Lower leg skin (tissue), 4 donors: ENCODE results near the gene CENPB. TPM values are rescaled to one million over a fixed set of nuclear protein-coding genes. Genes with fewer than 3 reads are reported as not detected.
"Not testable (repeated sequence)": the region's sequence is repeated elsewhere in the genome, so short reads cannot be mapped to it uniquely, and the experiment has no call there.

Experiments used
- DNase-seq, 2 donors: peaks; one replicate each; pipeline ENCODE4 v3.0.0-alpha.2; 2019; ENCODE audit warnings: low spot score in 2 of 2
- H3K4me3 ChIP-seq: fragments of 200-600 bp; sonication (generic); 2 replicates; pipeline ENCODE4 v1.5.1; 2017; ENCODE audit warnings: mild to moderate bottlenecking, low read depth; ENCODE audit not compliant: poor library complexity, severe bottlenecking
- POLR2A ChIP-seq, 2 donors: fragments of 450-650 bp; IDR thresholded peaks; one replicate each; pipeline ENCODE4 v1.6.1; 2016 to 2017; ENCODE audit warnings: antibody characterized with exemption in 2 of 2, mild to moderate bottlenecking in 1 of 2, moderate library complexity in 1 of 2
- WGBS, 2 donors: methylation state at CpG; one replicate each; pipeline ENCODE4 v1.1.5; 2018; 5-methylcytosine and 5-hydroxymethylcytosine counted together
- intact Hi-C: fragments of 100-400 bp; cut with DNase I; formaldehyde crosslinking; loops from one replicate; pipeline ENCODE4 v1.15.0; 2023; ENCODE audit warnings: low total_unique reads
- total RNA-seq, 4 donors: library from RNA; depleted of rRNA; stranded (reverse); fragments of >200 nt; gene quantifications; one replicate each; pipeline ENCODE4 v1.1.0, GENCODE V29; 2016
- TF ChIP-seq, protein P1 (sequence below), 3 donors: fragments of 450-650 bp; IDR thresholded peaks; one replicate each; pipeline ENCODE4 v1.5.1; 2016; ENCODE audit warnings: antibody characterized with exemption in 3 of 3, mild to moderate bottlenecking in 3 of 3, moderate library complexity in 2 of 3

Gene CENPB
- 100 to 1,000 TPM in 2 of 4 donors, 10 to 100 TPM in 2; 94.4 to 109 (median 99.8) TPM for total RNA-seq

DNA sequence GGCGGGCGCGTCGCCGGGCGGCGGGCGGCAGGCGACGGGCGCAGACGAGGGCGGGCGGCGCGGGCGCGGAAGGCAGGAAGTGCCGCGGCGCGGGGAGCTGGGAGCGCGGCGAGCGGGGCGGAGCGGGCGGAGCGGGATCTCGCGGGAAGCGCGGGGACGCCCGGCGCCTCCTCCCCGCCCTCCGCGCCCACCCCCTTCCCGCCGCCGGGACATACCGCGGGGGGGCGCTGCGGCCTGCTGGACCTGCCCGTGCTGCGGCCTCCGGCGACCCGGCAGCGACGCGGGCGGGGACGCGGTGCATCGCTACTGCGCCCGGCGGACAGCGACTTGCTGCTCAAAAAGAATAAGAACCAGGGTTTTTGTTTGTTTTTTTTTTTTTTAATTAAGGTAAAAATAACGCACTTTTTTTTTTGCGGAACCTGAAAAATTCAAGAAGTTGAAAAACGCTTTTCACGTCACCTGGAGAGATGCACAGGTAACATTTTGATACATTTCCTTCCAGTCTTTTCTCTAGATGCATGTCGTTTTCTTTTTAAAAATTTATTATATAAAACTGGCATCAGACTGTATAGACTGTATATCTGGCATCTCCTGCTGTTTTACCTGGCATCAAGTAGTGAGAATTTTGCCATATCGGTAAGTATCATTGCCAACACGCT is at the start of gene CENPB:
Gene CENPB, minus strand, starts transcription at position 76 of the 659 bp plus-strand sequence. CDS start 257 bp downstream, outside the sequence.
- 2 to 3% methylated on average over 41 to 43 of the region's 70 CpGs for WGBS, 2 donors
- peak; percentile 82 to 98 for DNase-seq
- intact Hi-C loops: loop anchor here (2.0 kb wide), 1 partner anchor 34 kb away; the partner anchor contains the start of gene AP5S1

DNA sequence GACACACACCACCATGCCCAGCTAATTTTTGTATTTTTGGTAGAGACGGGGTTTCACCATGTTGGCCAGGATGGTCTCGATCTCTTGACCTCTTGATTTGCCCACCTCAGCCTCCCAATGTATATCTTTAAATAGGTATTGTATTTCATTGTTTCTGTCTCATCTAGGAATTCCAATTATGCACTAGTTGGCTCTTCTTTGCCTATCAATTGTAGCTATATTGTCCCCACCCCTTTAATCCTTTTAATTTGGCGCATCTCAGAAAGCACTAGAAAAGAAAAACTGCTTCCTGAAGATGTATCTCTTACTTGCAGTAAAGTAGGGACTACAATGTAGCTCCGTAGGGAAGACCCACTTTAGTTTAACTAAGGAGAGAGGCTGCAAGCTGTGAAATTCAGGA is 49.6 kb upstream of the CENPB start:
- no peak for TF ChIP-seq POLR2A (IDR thresholded peaks at IDR 0.05)
- TF ChIP-seq, protein P1, sequence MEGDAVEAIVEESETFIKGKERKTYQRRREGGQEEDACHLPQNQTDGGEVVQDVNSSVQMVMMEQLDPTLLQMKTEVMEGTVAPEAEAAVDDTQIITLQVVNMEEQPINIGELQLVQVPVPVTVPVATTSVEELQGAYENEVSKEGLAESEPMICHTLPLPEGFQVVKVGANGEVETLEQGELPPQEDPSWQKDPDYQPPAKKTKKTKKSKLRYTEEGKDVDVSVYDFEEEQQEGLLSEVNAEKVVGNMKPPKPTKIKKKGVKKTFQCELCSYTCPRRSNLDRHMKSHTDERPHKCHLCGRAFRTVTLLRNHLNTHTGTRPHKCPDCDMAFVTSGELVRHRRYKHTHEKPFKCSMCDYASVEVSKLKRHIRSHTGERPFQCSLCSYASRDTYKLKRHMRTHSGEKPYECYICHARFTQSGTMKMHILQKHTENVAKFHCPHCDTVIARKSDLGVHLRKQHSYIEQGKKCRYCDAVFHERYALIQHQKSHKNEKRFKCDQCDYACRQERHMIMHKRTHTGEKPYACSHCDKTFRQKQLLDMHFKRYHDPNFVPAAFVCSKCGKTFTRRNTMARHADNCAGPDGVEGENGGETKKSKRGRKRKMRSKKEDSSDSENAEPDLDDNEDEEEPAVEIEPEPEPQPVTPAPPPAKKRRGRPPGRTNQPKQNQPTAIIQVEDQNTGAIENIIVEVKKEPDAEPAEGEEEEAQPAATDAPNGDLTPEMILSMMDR (IDR thresholded peaks at IDR 0.05): no peak
- DNase-seq: no peak
- 97% methylated on average over 4 of the region's 4 CpGs for WGBS, 2 donors
- no peak overlapping the region for H3K4me3 ChIP-seq
- intact Hi-C loops: no loop called here

More for the DNA sequence above, at the start of gene CENPB:
- peak within 1 kb of the TSS; percentile 44 for H3K4me3 ChIP-seq
- no peak for TF ChIP-seq POLR2A (IDR thresholded peaks at IDR 0.05)

GRCh38 chr20:3829891-3830290 is 43.4 kb upstream of the CENPB start:
- DNase-seq, intact Hi-C loops, H3K4me3 ChIP-seq: not testable (repeated sequence)
- 98 to 99% methylated on average over 5 of the region's 5 CpGs for WGBS, 2 donors

DNA sequence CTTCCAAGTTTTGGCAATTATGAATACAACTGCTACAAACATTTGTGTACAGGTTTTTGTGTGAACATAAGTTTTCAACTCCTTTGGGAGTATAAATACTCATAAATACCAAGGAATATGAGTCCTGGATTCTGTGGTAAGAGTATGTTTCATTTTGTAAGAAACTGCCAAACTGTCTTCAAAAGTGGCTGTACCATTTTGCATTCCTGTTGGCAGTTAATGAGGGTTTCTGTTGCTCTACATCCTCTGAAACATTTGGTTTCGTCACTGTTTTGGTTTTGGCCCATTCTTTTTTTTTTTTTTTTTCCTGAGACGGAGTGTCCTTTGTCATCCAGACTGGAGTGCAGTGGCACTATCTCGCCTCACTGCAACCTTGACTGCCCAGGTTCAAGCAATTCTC is 42.3 kb upstream of the CENPB start:
- WGBS, 2 donors: 90 to 91% methylated on average over 3 of the region's 3 CpGs
- TF ChIP-seq POLR2A (IDR thresholded peaks at IDR 0.05): no peak
- TF ChIP-seq, protein P1 (IDR thresholded peaks at IDR 0.05): no peak
- intact Hi-C loops: no loop called here
- no peak for DNase-seq
- H3K4me3 ChIP-seq: no peak overlapping the region

- TF ChIP-seq, protein P1 (IDR thresholded peaks at IDR 0.05): no peak
- no peak for TF ChIP-seq POLR2A (IDR thresholded peaks at IDR 0.05)
- WGBS, 2 donors: 71 to 80% methylated on average over 4 of the region's 4 CpGs
- intact Hi-C loops: no loop called here
- no peak overlapping the region for H3K4me3 ChIP-seq
- no peak for DNase-seq
Observed at GRCh38 chr20:3826420-3826819, 39.9 kb upstream of the CENPB start.

GRCh38 chr20:3825526-3825925 is 39.0 kb upstream of the CENPB start:
- no peak overlapping the region for H3K4me3 ChIP-seq
- DNase-seq: no peak
- 78 to 81% methylated on average over 7 of the region's 7 CpGs for WGBS, 2 donors
- TF ChIP-seq POLR2A (IDR thresholded peaks at IDR 0.05): no peak
- TF ChIP-seq, protein P1 (IDR thresholded peaks at IDR 0.05): no peak
- intact Hi-C loops: no loop called here

GRCh38 chr20:3823881-3824280 is 37.3 kb upstream of the CENPB start:
- no peak for DNase-seq
- WGBS, 2 donors: 89 to 92% methylated on average over 14 of the region's 20 CpGs
- intact Hi-C loops: no loop called here

More at GRCh38 chr20:3823881-3824280, 37.3 kb upstream of the CENPB start:
- TF ChIP-seq POLR2A (IDR thresholded peaks at IDR 0.05): no peak
- TF ChIP-seq, protein P1 (IDR thresholded peaks at IDR 0.05): no peak
- no peak overlapping the region for H3K4me3 ChIP-seq
